GM12878 (cell line): Measurements from ENCODE around the gene TEX264. TPM values are rescaled to one million over a fixed set of nuclear protein-coding genes. Genes with fewer than 3 reads are reported as not detected.

Experiments
- ATAC-seq: fragments of 200-7000 bp; cut with Tn5 transposase; 3 replicates; pipeline ENCODE4 v1.9.1; 2020; ENCODE audit warnings: mild to moderate bottlenecking, moderate library complexity
- BruUV-seq: library from RNA; stranded (reverse); fragments of 400-500 nt; replicated peaks from 2 replicates; lab custom pipeline; 2021; lab: Mats Ljungman, UMichigan
- CTCF ChIA-PET: fragments of 300-600 bp; sonication (Branson Sonifier 250); formaldehyde crosslinking; extraction: SDS; loops from one replicate; lab custom pipeline; 2021; ENCODE audit warnings: inconsistent platforms; lab: Yijun Ruan, JAX
- POLR2A ChIA-PET: fragments of 350-600 bp; formaldehyde crosslinking; extraction: SDS; loops from one replicate; lab custom pipeline; 2021; ENCODE audit warnings: inconsistent platforms; lab: Charles Lee
- RAD21 ChIA-PET: fragments of 300-600 bp; sonication (Branson Sonifier 250); formaldehyde crosslinking; loops from one replicate; lab custom pipeline; 2023; ENCODE audit warnings: antibody characterized with exemption; ENCODE audit not compliant: unreplicated experiment; lab: Charles Lee
- SMC1A ChIA-PET: fragments of 300-600 bp; sonication (Branson Sonifier 250); formaldehyde crosslinking; loops from one replicate; lab custom pipeline; 2023; ENCODE audit not compliant: unreplicated experiment, uncharacterized antibody; lab: Charles Lee
- DNase-seq: peaks from one replicate; pipeline ENCODE4 v3.0.0-alpha.2; 2011; ENCODE audit warnings: low read depth, low spot score
- FAIRE-seq: peaks from 3 replicates; lab custom pipeline; 2011; peaks lifted over from hg19 to GRCh38; lab: Jason Lieb, UNC
- H2AFZ ChIP-seq: 2 replicates; pipeline ENCODE4 v1.6.0; 2011; ENCODE audit warnings: low read depth, low read length, control low read depth; ENCODE audit not compliant: control insufficient read depth
- H3K27ac ChIP-seq: 2 replicates; pipeline ENCODE4 v1.5.1; 2011; ENCODE audit warnings: control low read depth; ENCODE audit not compliant: control insufficient read depth, insufficient read depth
- H3K27me3 ChIP-seq, 2 experiments: replicated peaks in 1 of 2; 2 replicates each; pipeline versions ENCODE4 v1.6.0 to v1.6.1; 2011; ENCODE audit warnings: low read length in 1 of 2; ENCODE audit not compliant: control insufficient read depth in 2 of 2, insufficient read depth in 2 of 2
- H3K36me3 ChIP-seq, 2 experiments: 2 replicates each; pipeline ENCODE4 v1.5.1; 2011; ENCODE audit warnings: low read length in 1 of 2; ENCODE audit not compliant: control insufficient read depth in 2 of 2, insufficient read depth in 2 of 2
- H3K4me1 ChIP-seq: 2 replicates; pipeline ENCODE4 v1.6.1; 2011; ENCODE audit warnings: mild to moderate bottlenecking, low read length, moderate library complexity, mixed read lengths; ENCODE audit not compliant: control insufficient read depth, insufficient read depth
- H3K4me2 ChIP-seq: 2 replicates; pipeline ENCODE4 v1.6.0; 2011; ENCODE audit warnings: control low read depth; ENCODE audit not compliant: control insufficient read depth, insufficient read depth
- H3K4me3 ChIP-seq: fragments of 200-600 bp; sonication (generic); 2 replicates; pipeline ENCODE4 v1.5.1; 2016
- H3K79me2 ChIP-seq: 2 replicates; pipeline ENCODE4 v1.6.0; 2011; ENCODE audit warnings: low read length; ENCODE audit not compliant: control insufficient read depth, insufficient read depth
- H3K9ac ChIP-seq: 2 replicates; pipeline ENCODE4 v1.8.0; 2011; ENCODE audit warnings: low read length, control low read depth, mixed read lengths; ENCODE audit not compliant: control insufficient read depth, insufficient read depth
- H3K9me3 ChIP-seq: replicated peaks from 3 replicates; pipeline ENCODE4 v1.5.1; 2011; ENCODE audit warnings: mild to moderate bottlenecking, low read length; ENCODE audit not compliant: control insufficient read depth, insufficient read depth
- H4K20me1 ChIP-seq: 2 replicates; pipeline ENCODE4 v1.6.0; 2011; ENCODE audit not compliant: control insufficient read depth, insufficient read depth
- ATF2 ChIP-seq: IDR thresholded peaks from 2 replicates; pipeline ENCODE4 v1.6.1; 2012; ENCODE audit warnings: low read length, inconsistent platforms
- DPF2 ChIP-seq: fragments of 450-650 bp; IDR thresholded peaks from 2 replicates; pipeline ENCODE4 v1.6.1; 2017; ENCODE audit warnings: mild to moderate bottlenecking
- MYB ChIP-seq: fragments of 150-350 bp; IDR thresholded peaks from 2 replicates; pipeline ENCODE4 v1.6.1; 2014; ENCODE audit warnings: mild to moderate bottlenecking, low read depth, low read length, borderline replicate concordance
- PAX5 ChIP-seq: IDR thresholded peaks from 2 replicates; pipeline ENCODE4 v1.6.1; 2011; ENCODE audit warnings: low read depth, low read length, borderline replicate concordance
- SUZ12 ChIP-seq: fragments of 200-600 bp; sonication (generic); IDR thresholded peaks from one replicate; pipeline ENCODE4 v1.6.1; 2018; ENCODE audit warnings: antibody characterized with exemption, mild to moderate bottlenecking; ENCODE audit not compliant: unreplicated experiment
- WGBS: methylation state at CpG from one replicate; pipeline ENCODE4 v1.1.6; 2016; ENCODE audit warnings: low lambda C conversion rate; ENCODE audit not compliant: insufficient replicate concordance, insufficient coverage; ENCODE audit errors: missing lambda C conversion rate; 5-methylcytosine and 5-hydroxymethylcytosine counted together
- in situ Hi-C: fragments of 300-500 bp; cut with MboI; formaldehyde crosslinking; loops from 9 replicates; pipeline ENCODE4 v1.14.3; 2018; ENCODE audit warnings: mixed read lengths
- intact Hi-C: fragments of 100-400 bp; cut with micrococcal nuclease; formaldehyde crosslinking; loops from one replicate; pipeline ENCODE4 v1.14.2; 2022; ENCODE audit not compliant: unreplicated experiment
- polyA plus RNA-seq, 11 experiments: library from polyadenylated mRNA; depleted of rRNA in 4 of 11; unstranded in 6 of 11; stranded (reverse) in 5 of 11; fragments of >200 nt; fragmentation: Nextera tagmentation in 4 of 11; fragmentation: Illumina TruSeq in 1 of 11; extraction: Ambion mirVana in 4 of 11; extraction: Trizol in 1 of 11; gene quantifications; 1 replicate in 1 of 11; 2 replicates in 10 of 11; pipeline versions ENCODE4 v1.2.1 to v1.2.3, GENCODE V29; 2011 to 2016; ENCODE audit warnings: inconsistent platforms in 2 of 11, missing spikeins in 2 of 11, low read depth in 1 of 11
- total RNA-seq, 4 experiments: library from RNA; depleted of rRNA in 3 of 4; stranded (reverse); fragments of >200 nt in 3 of 4; fragmentation: Illumina TruSeq in 1 of 4; extraction: Trizol in 1 of 4; gene quantifications; 2 replicates each; pipeline versions ENCODE4 v1.2.1 to v1.2.3, GENCODE V29; 2013 to 2021

The TEX264 gene
- total and polyA plus RNA-seq, 10 of the 15 experiments (the other 5 are each of a cell fraction or from before 2014, with no cell fraction given), result 3.6 to 63.0 (median 52.4) TPM

GRCh38 chr3:51704511-51704950 lies 33.5 kb downstream of the TEX264 start:
- CTCF ChIA-PET, result interaction anchor here (1.2 kb wide), 1 partner anchor 15 kb away, joined by 7 read pairs; no protein-coding TSS in a partner anchor
- Histone ChIP-seq H3K4me1 (no peaks in the 10 kb centered on the region), H4K20me1 (no peaks in the 10 kb centered on the region), H3K9me3 (no peaks in the 10 kb centered on the region), H3K36me3 (peaks cover 2 to 21% of the 10 kb centered on the region in 2 experiments; a peak in 3 of 4 replicates), H3K79me2 (no peaks in the 10 kb centered on the region), H2AFZ (no peak overlapping the region), H3K27ac (no peak overlapping the region), H3K27me3 (no peaks in the 10 kb centered on the region), H3K4me3 (no peak overlapping the region), H3K4me2 (no peak overlapping the region), H3K9ac (no peak overlapping the region)
- ATAC-seq, result no peak
- DNase-seq, result no peak
- POLR2A ChIA-PET, result no interaction called here
- no peak for FAIRE-seq
- BruUV-seq, result no TSS peak
- SMC1A ChIA-PET, result interaction anchor here (0.6 to 1.6 kb wide), 2 partner anchors 22 to 466 kb away, joined by 3 read pairs; no protein-coding TSS in a partner anchor
- in situ Hi-C loops, result no loop called here
- 89% methylated on average over 4 of the region's 4 CpGs for WGBS
- RAD21 ChIA-PET, result no interaction called here
- TF ChIP-seq PAX5 (no peak), DPF2 (no peak), SUZ12 (no peak), ATF2 (no peak), MYB (no peak)
- intact Hi-C loops, result no loop called here
